ENCODE data around the gene TMEM200A.

Gene TMEM200A

DNA sequence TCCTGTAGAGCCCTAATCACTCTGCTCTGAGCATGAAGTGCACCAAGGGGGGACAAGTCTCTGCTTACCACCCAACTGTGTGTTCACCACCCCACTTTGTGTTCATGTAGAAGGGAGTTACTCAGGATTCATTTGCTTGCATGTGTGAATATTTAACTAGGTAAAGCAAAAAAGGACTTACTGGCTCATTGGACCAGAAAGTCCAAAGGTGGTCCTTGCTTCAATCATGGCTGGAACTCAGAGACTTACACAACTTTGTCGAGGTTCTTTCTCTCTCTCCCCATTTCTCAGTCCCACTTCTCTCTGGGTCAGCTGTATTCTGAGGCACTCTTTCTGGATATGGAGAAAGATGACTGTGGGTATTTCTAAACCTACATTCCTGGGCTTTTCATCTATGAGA lies 4.0 kb downstream of the TMEM200A start:
- H3K4me3 ChIP-seq (ENCODE audit: low read depth, low read length), result no peak overlapping the region
- in situ Hi-C loops (cut with HindIII; ENCODE audit: low pct_ligation_motif_present, low sequenced_read_pairs), result no loop called here
- no peaks in the 10 kb centered on the region for H3K36me3 ChIP-seq (replicated peaks)
- DNase-seq, result no peak
- TF ChIP-seq, protein P1, sequence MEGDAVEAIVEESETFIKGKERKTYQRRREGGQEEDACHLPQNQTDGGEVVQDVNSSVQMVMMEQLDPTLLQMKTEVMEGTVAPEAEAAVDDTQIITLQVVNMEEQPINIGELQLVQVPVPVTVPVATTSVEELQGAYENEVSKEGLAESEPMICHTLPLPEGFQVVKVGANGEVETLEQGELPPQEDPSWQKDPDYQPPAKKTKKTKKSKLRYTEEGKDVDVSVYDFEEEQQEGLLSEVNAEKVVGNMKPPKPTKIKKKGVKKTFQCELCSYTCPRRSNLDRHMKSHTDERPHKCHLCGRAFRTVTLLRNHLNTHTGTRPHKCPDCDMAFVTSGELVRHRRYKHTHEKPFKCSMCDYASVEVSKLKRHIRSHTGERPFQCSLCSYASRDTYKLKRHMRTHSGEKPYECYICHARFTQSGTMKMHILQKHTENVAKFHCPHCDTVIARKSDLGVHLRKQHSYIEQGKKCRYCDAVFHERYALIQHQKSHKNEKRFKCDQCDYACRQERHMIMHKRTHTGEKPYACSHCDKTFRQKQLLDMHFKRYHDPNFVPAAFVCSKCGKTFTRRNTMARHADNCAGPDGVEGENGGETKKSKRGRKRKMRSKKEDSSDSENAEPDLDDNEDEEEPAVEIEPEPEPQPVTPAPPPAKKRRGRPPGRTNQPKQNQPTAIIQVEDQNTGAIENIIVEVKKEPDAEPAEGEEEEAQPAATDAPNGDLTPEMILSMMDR (IDR thresholded peaks at IDR 0.05; ENCODE audit: low read depth, low read length, missing control alignments), result no peak
- H3K27ac ChIP-seq, result no peak overlapping the region
- H3K27me3 ChIP-seq (replicated peaks), result no peaks in the 10 kb centered on the region

DNA sequence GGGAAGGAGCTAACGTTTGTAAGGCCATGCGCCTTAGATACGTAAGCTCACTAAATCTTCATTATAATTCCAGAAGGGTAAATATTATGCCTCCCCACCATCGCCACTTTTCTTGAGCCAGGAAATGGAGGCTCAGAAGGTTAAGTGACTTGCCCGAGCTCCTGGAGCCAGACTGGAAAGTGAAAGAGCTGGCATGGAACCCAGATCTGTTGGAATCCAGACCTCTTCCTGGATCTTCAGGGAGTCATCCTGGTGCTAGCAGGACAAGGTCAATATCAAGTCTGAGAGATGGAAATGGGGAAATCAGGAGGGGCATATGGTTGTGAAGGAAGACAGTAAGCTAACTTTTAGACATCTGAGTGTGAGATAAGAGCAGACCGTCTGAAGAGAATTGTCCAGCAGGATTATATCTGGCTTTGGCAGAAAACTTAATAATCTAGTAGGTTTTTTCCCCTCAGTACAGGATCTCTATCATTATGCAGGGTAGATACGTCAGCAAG lies 6.2 kb downstream of the TMEM200A start:
- no peak for DNase-seq
- in situ Hi-C loops (cut with HindIII; ENCODE audit: low pct_ligation_motif_present, low sequenced_read_pairs), result no loop called here
- no peak overlapping the region for H3K4me3 ChIP-seq (ENCODE audit: low read depth, low read length)
- H3K36me3 ChIP-seq (replicated peaks), result no peaks in the 10 kb centered on the region
- no peak overlapping the region for H3K27ac ChIP-seq
- no peaks in the 10 kb centered on the region for H3K27me3 ChIP-seq (replicated peaks)
- TF ChIP-seq, protein P1 (IDR thresholded peaks at IDR 0.05; ENCODE audit: low read depth, low read length, missing control alignments), result no peak

DNA sequence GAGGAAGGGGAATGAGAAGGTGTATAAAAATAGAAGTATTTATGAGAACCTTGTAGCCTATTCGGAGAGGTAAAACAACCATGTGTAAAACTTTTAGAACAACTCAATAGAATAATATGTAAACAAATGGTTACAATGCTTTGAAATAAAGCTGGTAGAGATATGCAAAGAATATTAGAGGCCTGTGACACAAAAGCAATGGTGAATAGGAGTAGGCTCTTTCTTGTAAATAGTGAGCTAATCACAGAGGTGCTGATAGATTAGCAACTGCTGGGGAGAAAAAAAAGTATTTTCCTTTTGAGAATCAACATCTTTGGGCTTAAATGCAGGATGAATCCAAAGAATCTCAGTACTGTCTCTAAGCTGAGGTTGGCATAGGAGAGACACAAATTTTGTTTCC lies 7.0 kb downstream of the TMEM200A start:
- no peak overlapping the region for H3K27ac ChIP-seq
- H3K27me3 ChIP-seq (replicated peaks), result no peaks in the 10 kb centered on the region
- TF ChIP-seq, protein P1 (IDR thresholded peaks at IDR 0.05; ENCODE audit: low read depth, low read length, missing control alignments), result no peak
- H3K4me3 ChIP-seq (ENCODE audit: low read depth, low read length), result no peak overlapping the region
- DNase-seq, result no peak
- in situ Hi-C loops (cut with HindIII; ENCODE audit: low pct_ligation_motif_present, low sequenced_read_pairs), result no loop called here
- no peaks in the 10 kb centered on the region for H3K36me3 ChIP-seq (replicated peaks)

DNA sequence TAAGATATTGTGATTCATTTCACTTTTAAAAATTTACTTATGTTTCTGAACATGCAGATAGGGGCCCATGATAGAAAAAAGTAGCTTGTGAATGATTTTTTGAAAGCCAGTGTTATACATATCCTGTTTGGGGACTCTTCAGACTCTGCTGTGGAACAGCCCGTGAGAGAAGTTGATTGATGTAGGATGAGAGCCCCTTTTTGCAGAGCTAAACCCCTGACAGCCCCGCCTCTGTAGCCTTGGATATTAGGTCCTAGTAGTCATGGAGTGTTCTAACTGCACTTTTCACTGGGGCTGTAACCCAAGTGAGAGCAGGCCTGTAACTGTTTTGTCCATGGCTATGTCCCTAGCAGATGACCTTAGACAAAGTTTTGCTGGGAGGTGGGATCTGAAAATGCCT lies 8.2 kb downstream of the TMEM200A start:
- DNase-seq, result no peak
- TF ChIP-seq, protein P1 (IDR thresholded peaks at IDR 0.05; ENCODE audit: low read depth, low read length, missing control alignments), result no peak
- Histone ChIP-seq H3K27ac (no peak overlapping the region), H3K4me3 (ENCODE audit: low read depth, low read length) (no peak overlapping the region), H3K36me3 (replicated peaks) (no peaks in the 10 kb centered on the region), H3K27me3 (replicated peaks) (no peaks in the 10 kb centered on the region)
- in situ Hi-C loops (cut with HindIII; ENCODE audit: low pct_ligation_motif_present, low sequenced_read_pairs), result no loop called here

DNA sequence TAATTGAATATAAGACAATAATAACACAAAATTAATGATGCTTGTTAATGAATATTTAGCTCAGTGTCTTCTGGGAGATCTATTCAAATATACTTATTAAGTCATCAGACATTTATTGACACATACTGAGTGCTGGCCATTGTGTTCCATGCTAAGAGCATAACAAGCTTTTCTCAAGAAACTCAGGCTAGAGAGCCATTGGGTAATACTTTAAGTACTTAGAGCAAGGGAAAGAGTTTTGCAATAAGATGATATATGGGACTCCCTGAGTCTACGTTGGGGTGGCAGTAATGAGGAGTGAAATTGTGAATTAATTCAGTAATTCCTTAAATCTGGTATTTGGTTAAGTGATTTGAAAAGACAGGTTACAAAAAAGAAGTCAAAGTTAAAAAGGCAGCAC lies 11.1 kb downstream of the TMEM200A start:
- no peaks in the 10 kb centered on the region for H3K27me3 ChIP-seq (replicated peaks)
- TF ChIP-seq, protein P1 (IDR thresholded peaks at IDR 0.05; ENCODE audit: low read depth, low read length, missing control alignments), result no peak
- H3K4me3 ChIP-seq (ENCODE audit: low read depth, low read length), result no peak overlapping the region
- in situ Hi-C loops (cut with HindIII; ENCODE audit: low pct_ligation_motif_present, low sequenced_read_pairs), result no loop called here
- H3K36me3 ChIP-seq (replicated peaks), result no peaks in the 10 kb centered on the region
- DNase-seq, result no peak
- no peak overlapping the region for H3K27ac ChIP-seq

DNA sequence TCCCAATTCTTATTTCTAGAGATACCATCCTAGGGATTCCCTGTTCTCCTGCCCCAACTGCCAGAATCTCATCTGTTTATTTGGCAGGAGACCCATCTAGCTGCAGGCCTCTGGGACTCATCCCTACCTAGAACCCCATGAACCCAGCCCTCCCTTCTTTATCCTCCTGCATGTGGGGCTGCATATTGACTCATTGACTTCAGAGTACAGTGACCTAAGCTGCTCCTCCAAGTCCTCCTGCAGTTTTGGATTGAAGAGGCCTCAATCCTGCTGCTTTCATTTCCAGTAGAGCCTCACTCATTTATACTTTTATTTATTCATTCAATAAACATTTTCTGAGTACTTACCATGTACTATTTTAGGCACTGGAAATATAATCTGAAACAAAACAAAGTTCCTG lies 11.6 kb downstream of the TMEM200A start:
- TF ChIP-seq, protein P1 (IDR thresholded peaks at IDR 0.05; ENCODE audit: low read depth, low read length, missing control alignments), result no peak
- no peak overlapping the region for H3K4me3 ChIP-seq (ENCODE audit: low read depth, low read length)
- in situ Hi-C loops (cut with HindIII; ENCODE audit: low pct_ligation_motif_present, low sequenced_read_pairs), result no loop called here
- no peaks in the 10 kb centered on the region for H3K27me3 ChIP-seq (replicated peaks)
- DNase-seq, result no peak
- H3K36me3 ChIP-seq (replicated peaks), result no peaks in the 10 kb centered on the region
- no peak overlapping the region for H3K27ac ChIP-seq
